Measurements from ENCODE around the gene DNAH7.

DNAH7 gene

GRCh38 chr2:195766691-195767090 lies 301.9 kb downstream of the DNAH7 start:
- no peak for DNase-seq (ENCODE audit: insufficient read length, low spot score)
- no peak for FAIRE-seq
- no peak for TF ChIP-seq CTCF (IDR thresholded peaks at IDR 0.05; ENCODE audit: insufficient read depth, missing control alignments)

DNA sequence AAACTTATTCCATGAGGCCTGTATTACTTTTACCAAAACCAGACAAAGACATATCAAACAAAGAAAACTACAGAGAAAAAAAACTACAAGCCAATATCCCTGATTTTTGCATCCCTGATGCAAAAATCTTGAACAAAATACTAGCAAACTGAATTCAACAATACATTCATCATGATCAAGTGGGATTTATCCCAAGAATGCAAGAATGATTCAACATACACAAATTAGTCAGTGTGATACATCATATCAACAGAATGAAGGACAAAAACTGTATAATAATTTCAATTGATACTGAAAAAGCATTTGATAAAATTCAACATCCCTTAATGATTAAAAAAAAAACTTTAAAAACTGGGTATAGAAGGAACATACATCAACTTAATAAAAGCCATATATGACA lies 304.8 kb downstream of the DNAH7 start:
- DNase-seq (ENCODE audit: insufficient read length, low spot score) (no peak), FAIRE-seq (no peak)
- TF ChIP-seq CTCF (IDR thresholded peaks at IDR 0.05; ENCODE audit: insufficient read depth, missing control alignments) = no peak

- no peak for DNase-seq (ENCODE audit: insufficient read length, low spot score)
- no peak for TF ChIP-seq CTCF (IDR thresholded peaks at IDR 0.05; ENCODE audit: insufficient read depth, missing control alignments)
- no peak for FAIRE-seq
Measured at GRCh38 chr2:195759877-195760276, 308.8 kb downstream of the DNAH7 start.

DNA sequence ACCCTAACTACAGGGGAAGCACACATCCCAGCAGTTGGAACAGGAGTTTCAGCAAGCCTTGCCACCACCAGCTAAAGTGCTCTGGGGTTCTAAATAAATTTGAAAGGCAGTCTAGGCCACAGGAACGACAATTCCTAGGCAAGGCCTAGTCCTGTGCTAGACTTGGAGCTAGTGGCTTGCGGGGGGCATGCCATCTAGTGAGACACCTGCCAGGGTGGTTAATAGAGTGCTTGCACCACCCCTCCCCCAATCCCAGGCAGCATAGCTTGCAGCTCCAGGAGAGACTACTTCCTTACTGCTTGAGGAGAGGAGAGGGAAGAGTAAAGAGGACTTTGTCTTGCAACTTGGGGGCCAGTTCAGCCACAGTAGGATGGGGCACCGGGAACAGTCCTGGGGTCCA lies 309.8 kb downstream of the DNAH7 start:
- DNase-seq (ENCODE audit: insufficient read length, low spot score) (no peak), FAIRE-seq (no peak)
- no peak for TF ChIP-seq CTCF (IDR thresholded peaks at IDR 0.05; ENCODE audit: insufficient read depth, missing control alignments)

DNA sequence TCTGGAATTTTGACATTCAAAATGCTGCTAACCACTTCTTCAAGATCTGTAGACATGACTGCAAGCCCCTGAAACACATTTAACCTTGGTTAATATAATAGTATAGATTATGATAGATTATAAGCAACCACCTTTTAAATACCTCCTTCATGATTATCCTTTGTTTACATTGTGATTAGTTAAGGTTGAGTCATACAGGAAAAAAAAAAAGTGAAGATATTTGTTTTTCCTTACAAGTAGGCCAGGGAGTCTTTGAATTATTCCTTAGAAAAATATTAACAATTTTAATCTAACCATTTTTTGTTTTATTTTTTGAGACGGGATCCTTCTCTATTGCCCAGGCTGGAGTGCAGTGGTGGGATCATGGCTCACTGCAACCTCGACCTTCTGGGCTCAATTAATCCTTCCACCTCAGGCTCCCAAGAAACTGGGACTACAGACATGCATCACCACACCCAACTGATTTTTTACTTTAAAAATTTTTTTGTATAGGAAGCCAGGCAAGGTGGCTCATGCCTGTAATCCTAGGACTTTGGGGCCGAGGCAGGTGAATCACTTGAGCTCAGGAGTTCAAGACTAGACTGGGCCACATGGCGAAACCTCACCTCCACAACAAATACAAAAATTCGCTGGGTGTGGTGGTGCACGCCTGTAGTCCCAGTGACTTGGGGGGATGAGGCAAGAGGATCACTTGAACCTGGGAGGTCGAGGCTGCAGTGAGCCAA lies 312.3 kb downstream of the DNAH7 start:
- FAIRE-seq (no peak), DNase-seq (ENCODE audit: insufficient read length, low spot score) (no peak)
- TF ChIP-seq CTCF (IDR thresholded peaks at IDR 0.05; ENCODE audit: insufficient read depth, missing control alignments) = no peak

DNA sequence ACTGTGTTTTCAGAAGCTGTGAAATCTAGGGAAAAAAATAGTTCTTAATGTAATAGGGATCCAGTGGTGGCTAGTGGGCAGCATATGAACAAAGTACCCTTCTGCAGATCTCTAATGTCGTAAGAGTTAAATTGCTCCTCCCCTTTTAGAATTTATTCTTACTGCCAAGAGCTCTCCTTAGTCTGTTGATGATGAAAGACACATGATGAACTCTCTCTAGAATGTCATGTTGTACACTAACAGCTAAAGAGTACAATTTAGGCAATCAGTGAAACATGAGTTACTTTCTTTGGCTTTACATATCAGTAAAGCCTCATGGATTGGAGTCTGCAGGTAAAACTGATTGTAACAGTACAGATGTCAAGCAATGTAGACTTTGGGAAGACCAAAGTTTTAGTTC lies 327.4 kb downstream of the DNAH7 start:
- DNase-seq (ENCODE audit: insufficient read length, low spot score) = no peak
- no peak for TF ChIP-seq CTCF (IDR thresholded peaks at IDR 0.05; ENCODE audit: insufficient read depth, missing control alignments)
- FAIRE-seq = no peak

- DNase-seq (ENCODE audit: insufficient read length, low spot score) (no peak), FAIRE-seq (no peak)
- TF ChIP-seq CTCF (IDR thresholded peaks at IDR 0.05; ENCODE audit: insufficient read depth, missing control alignments) = no peak
Measured at GRCh38 chr2:195737511-195738325, 330.9 kb downstream of the DNAH7 start.
